Natural killer cell (primary cell): Measurements from ENCODE around the gene SPEN. TPM values are rescaled to one million over a fixed set of nuclear protein-coding genes. Genes with fewer than 3 reads are reported as not detected.

Source experiments
- ATAC-seq, 3 donors: fragments of 150-1000 bp in 2 of 3; fragments of 200-7000 bp in 1 of 3; cut with Tn5 transposase; 1 replicate in 1 of 3; 2 replicates in 2 of 3; pipeline ENCODE4 v1.10.0; 2021; ENCODE audit warnings: mild to moderate bottlenecking in 2 of 3, moderate library complexity in 2 of 3
- DNase-seq, 2 donors: peaks; one replicate each; pipeline versions ENCODE4 v3.0.0 to v3.0.0-alpha.2; 2013 to 2021; ENCODE audit warnings: mixed read lengths in 1 of 2
- H3K27ac ChIP-seq: one replicate; pipeline ENCODE4 v1.5.1; 2013; ENCODE audit warnings: mild to moderate bottlenecking, low read length
- H3K27me3 ChIP-seq: one replicate; pipeline ENCODE4 v1.6.1; 2013; ENCODE audit warnings: low read length; ENCODE audit not compliant: control insufficient read depth, insufficient read depth
- H3K36me3 ChIP-seq: one replicate; pipeline ENCODE4 v1.6.1; 2013; ENCODE audit warnings: low read length; ENCODE audit not compliant: control insufficient read depth, insufficient read depth
- H3K4me1 ChIP-seq: one replicate; pipeline ENCODE4 v1.6.1; 2013; ENCODE audit warnings: low read length; ENCODE audit not compliant: control insufficient read depth, insufficient read depth
- H3K4me3 ChIP-seq: one replicate; pipeline ENCODE4 v1.5.1; 2013; ENCODE audit warnings: low read length
- H3K9me3 ChIP-seq: one replicate; pipeline ENCODE4 v1.6.1; 2013; ENCODE audit warnings: low read length; ENCODE audit not compliant: control insufficient read depth, insufficient read depth
- H3K27ac Mint-ChIP-seq, 2 donors: one replicate each; pipeline ENCODE4 v1.8.0; 2022; ENCODE audit warnings: mild to moderate bottlenecking in 2 of 2, mixed read lengths in 2 of 2, moderate library complexity in 1 of 2
- H3K27me3 Mint-ChIP-seq, 2 donors: one replicate each; pipeline ENCODE4 v1.8.0; 2022; ENCODE audit warnings: low read depth in 2 of 2, mixed read lengths in 2 of 2
- H3K36me3 Mint-ChIP-seq: one replicate; pipeline ENCODE4 v1.8.0; 2022; ENCODE audit warnings: mixed read lengths
- H3K4me1 Mint-ChIP-seq, 2 donors: one replicate each; pipeline ENCODE4 v1.8.0; 2022; ENCODE audit warnings: mixed read lengths in 2 of 2
- H3K4me3 Mint-ChIP-seq: one replicate; pipeline ENCODE4 v1.8.0; 2022; ENCODE audit warnings: mild to moderate bottlenecking, moderate library complexity, mixed read lengths
- H3K9me3 Mint-ChIP-seq, 2 donors: one replicate each; pipeline ENCODE4 v1.8.0; 2022; ENCODE audit warnings: mixed read lengths in 2 of 2
- CTCF ChIP-seq: fragments of 200-600 bp; IDR thresholded peaks from one replicate; pipeline ENCODE4 v1.8.0; 2022; ENCODE audit warnings: antibody characterized with exemption
- WGBS: methylation state at CpG from one replicate; pipeline ENCODE4 v1.1.7; 2013; ENCODE audit warnings: missing lambda C conversion rate; ENCODE audit not compliant: insufficient coverage; 5-methylcytosine and 5-hydroxymethylcytosine counted together
- intact Hi-C: fragments of 100-400 bp; cut with micrococcal nuclease; formaldehyde crosslinking; loops from one replicate; pipeline ENCODE4 v1.14.2; 2022
- total RNA-seq, 4 donors: library from RNA; stranded (reverse); fragments of 120-200 nt in 1 of 4; gene quantifications; one replicate each; pipeline versions ENCODE4 v1.2.3 to v1.2.4, GENCODE V29; 2013 to 2022

Gene SPEN
- total RNA-seq, 3 donors from 2014 or later (not counting 1 experiment from before 2014, with no cell fraction given), result 98.1 to 114 (median 105) TPM

GRCh38 chr1:15940110-15941043 lies 92.9 kb downstream of the SPEN start:
- Histone ChIP-seq H3K9me3 (no peaks in the 10 kb centered on the region), H3K4me3 (no peak overlapping the region), H3K27ac (no peak overlapping the region), H3K4me1 (no peaks in the 10 kb centered on the region), H3K36me3 (peaks cover 82% of the 10 kb centered on the region), H3K27me3 (no peaks in the 10 kb centered on the region)
- Mint-ChIP-seq H3K9me3 (no peaks in the 10 kb centered on the region), H3K27me3 (no peaks in the 10 kb centered on the region), H3K4me1 (peaks cover 0 to 9% of the 10 kb centered on the region in 2 donors), H3K4me3 (no peak overlapping the region), H3K27ac (peak overlapping the region; percentile 35 to 48), H3K36me3 (no peaks in the 10 kb centered on the region)
- DNase-seq, result no peak
- no peak for TF ChIP-seq CTCF
- 91% methylated on average over 10 of the region's 13 CpGs for WGBS
- intact Hi-C loops, result no loop called here
- ATAC-seq, result no peak

GRCh38 chr1:15941044-15941840 lies 93.7 kb downstream of the SPEN start:
- Mint-ChIP-seq H3K36me3 (no peaks in the 10 kb centered on the region), H3K27ac (peak overlapping the region; percentile 48 to 60), H3K4me1 (peaks cover 2 to 10% of the 10 kb centered on the region in 2 donors), H3K27me3 (no peaks in the 10 kb centered on the region), H3K4me3 (no peak overlapping the region), H3K9me3 (no peaks in the 10 kb centered on the region)
- no peaks in the 10 kb centered on the region for H3K4me1 ChIP-seq
- H3K27ac ChIP-seq, result no peak overlapping the region
- no peak for TF ChIP-seq CTCF
- no peak overlapping the region for H3K4me3 ChIP-seq
- intact Hi-C loops, result no loop called here
- WGBS, result 96% methylated on average over 13 of the region's 13 CpGs
- DNase-seq (no peak), ATAC-seq (no peak)
- no peaks in the 10 kb centered on the region for H3K9me3 ChIP-seq
- H3K36me3 ChIP-seq, result peaks cover 81% of the 10 kb centered on the region
- H3K27me3 ChIP-seq, result no peaks in the 10 kb centered on the region

GRCh38 chr1:15941899-15942660 lies 94.6 kb downstream of the SPEN start:
- H3K36me3 Mint-ChIP-seq, result no peaks in the 10 kb centered on the region

More at GRCh38 chr1:15941899-15942660, 94.6 kb downstream of the SPEN start:
- Histone ChIP-seq H3K4me3 (no peak overlapping the region), H3K27me3 (no peaks in the 10 kb centered on the region), H3K36me3 (peaks cover 82% of the 10 kb centered on the region), H3K27ac (no peak overlapping the region), H3K9me3 (no peaks in the 10 kb centered on the region), H3K4me1 (peaks cover 8% of the 10 kb centered on the region)
- ATAC-seq (peak in 2 of 3 donors; percentile 46 to 53), DNase-seq (no peak)
- H3K9me3 Mint-ChIP-seq, result no peaks in the 10 kb centered on the region
- H3K4me1 Mint-ChIP-seq, result peaks cover 6 to 16% of the 10 kb centered on the region in 2 donors
- TF ChIP-seq CTCF, result no peak
- no peaks in the 10 kb centered on the region for H3K27me3 Mint-ChIP-seq
- no peak overlapping the region for H3K4me3 Mint-ChIP-seq
- WGBS, result 91% methylated on average over 32 of the region's 32 CpGs
- intact Hi-C loops, result no loop called here
- H3K27ac Mint-ChIP-seq, result peak overlapping the region; percentile 45 to 60
